Sigmoid colon (tissue), 7 donors: ENCODE data around the gene PADI2. TPM values are rescaled to one million over a fixed set of nuclear protein-coding genes. Genes with fewer than 3 reads are reported as not detected.

Experiments
- DNase-seq: peaks from one replicate; pipeline ENCODE4 v3.0.0-alpha.2; 2019
- H3K27ac ChIP-seq, 4 donors: fragments of 200-600 bp; sonication (generic); one replicate each; pipeline ENCODE4 v1.5.1; 2016 to 2019; ENCODE audit warnings: mild to moderate bottlenecking in 1 of 4
- H3K27me3 ChIP-seq, 3 donors: fragments of 200-600 bp; sonication (generic); one replicate each; pipeline ENCODE4 v1.5.1; 2019; ENCODE audit warnings: mild to moderate bottlenecking in 1 of 3
- H3K36me3 ChIP-seq, 4 donors: fragments of 200-600 bp; sonication (generic); one replicate each; pipeline ENCODE4 v1.5.1; 2016 to 2019
- H3K4me1 ChIP-seq, 4 donors: fragments of 200-600 bp; sonication (generic); one replicate each; pipeline ENCODE4 v1.5.1; 2017 to 2019
- H3K4me3 ChIP-seq, 4 donors: fragments of 200-600 bp; sonication (generic); one replicate each; pipeline ENCODE4 v1.5.1; 2017 to 2019; ENCODE audit warnings: mild to moderate bottlenecking in 2 of 4, moderate library complexity in 1 of 4
- H3K9me3 ChIP-seq, 4 donors: fragments of 200-600 bp in 3 of 4; sonication (generic) in 3 of 4; one replicate each; pipeline versions ENCODE4 v1.5.1 to v1.6.1; 2013 to 2019
- CTCF ChIP-seq, 4 experiments: fragments of 450-650 bp in 3 of 4; fragments of 200-600 bp in 1 of 4; IDR thresholded peaks; one replicate each; pipeline ENCODE4 v1.5.1; 2016 to 2019; ENCODE audit warnings: antibody characterized with exemption in 4 of 4, mild to moderate bottlenecking in 3 of 4, moderate library complexity in 2 of 4
- EP300 ChIP-seq, 4 donors: sonication (generic); formaldehyde crosslinking; IDR thresholded peaks; one replicate each; pipeline ENCODE4 v1.6.1; 2017; ENCODE audit warnings: antibody characterized with exemption in 4 of 4
- POLR2A ChIP-seq, 2 donors: fragments of 450-650 bp; IDR thresholded peaks; one replicate each; pipeline ENCODE4 v1.6.1; 2016; ENCODE audit warnings: antibody characterized with exemption in 2 of 2, mild to moderate bottlenecking in 2 of 2, moderate library complexity in 2 of 2
- POLR2AphosphoS5 ChIP-seq, 4 donors: sonication (generic); formaldehyde crosslinking; IDR thresholded peaks; one replicate each; pipeline ENCODE4 v1.6.1; 2017; ENCODE audit warnings: antibody characterized with exemption in 4 of 4
- WGBS, 2 donors: extraction: QIAGEN DNeasy Blood & Tissue Kit; methylation state at CpG; one replicate each; pipeline ENCODE4 v1.1.7; 2013; 5-methylcytosine and 5-hydroxymethylcytosine counted together
- intact Hi-C: fragments of 100-400 bp; cut with DNase I; formaldehyde crosslinking; loops from one replicate; pipeline ENCODE4 v1.15.1; 2023
- polyA plus RNA-seq, 3 donors: library from polyadenylated mRNA; stranded (reverse); fragments of 200-250 nt; gene quantifications; one replicate each; pipeline ENCODE4 v1.2.3, GENCODE V29; 2013
- total RNA-seq, 4 donors: library from RNA; depleted of rRNA; stranded (reverse); fragments of >200 nt; gene quantifications; one replicate each; pipeline ENCODE4 v1.1.0, GENCODE V29; 2016
- donor health status: healthy with polysubstance abuse.
- donor health status: Bipolar disorder and iron deficiency.
- donor health status: healthy.

PADI2 gene
- total and polyA plus RNA-seq, 7 donors = 0.27 to 169 (median 1.1) TPM

GRCh38 chr1:17078991-17079868 is 40.0 kb downstream of the PADI2 start:
- Histone ChIP-seq H3K9me3 (no peaks in the 10 kb centered on the region), H3K27me3 (no peaks in the 10 kb centered on the region), H3K36me3 (no peaks in the 10 kb centered on the region), H3K27ac (no peak overlapping the region), H3K4me1 (no peaks in the 10 kb centered on the region), H3K4me3 (no peak overlapping the region)
- TF ChIP-seq CTCF (IDR thresholded peaks at IDR 0.05) (no peak), POLR2AphosphoS5 (IDR thresholded peaks at IDR 0.05) (no peak), EP300 (IDR thresholded peaks at IDR 0.05) (no peak), POLR2A (IDR thresholded peaks at IDR 0.05) (no peak)
- intact Hi-C loops = no loop called here
- WGBS, 2 donors = 88 to 90% methylated on average over 16 of the region's 16 CpGs
- DNase-seq = no peak

DNA sequence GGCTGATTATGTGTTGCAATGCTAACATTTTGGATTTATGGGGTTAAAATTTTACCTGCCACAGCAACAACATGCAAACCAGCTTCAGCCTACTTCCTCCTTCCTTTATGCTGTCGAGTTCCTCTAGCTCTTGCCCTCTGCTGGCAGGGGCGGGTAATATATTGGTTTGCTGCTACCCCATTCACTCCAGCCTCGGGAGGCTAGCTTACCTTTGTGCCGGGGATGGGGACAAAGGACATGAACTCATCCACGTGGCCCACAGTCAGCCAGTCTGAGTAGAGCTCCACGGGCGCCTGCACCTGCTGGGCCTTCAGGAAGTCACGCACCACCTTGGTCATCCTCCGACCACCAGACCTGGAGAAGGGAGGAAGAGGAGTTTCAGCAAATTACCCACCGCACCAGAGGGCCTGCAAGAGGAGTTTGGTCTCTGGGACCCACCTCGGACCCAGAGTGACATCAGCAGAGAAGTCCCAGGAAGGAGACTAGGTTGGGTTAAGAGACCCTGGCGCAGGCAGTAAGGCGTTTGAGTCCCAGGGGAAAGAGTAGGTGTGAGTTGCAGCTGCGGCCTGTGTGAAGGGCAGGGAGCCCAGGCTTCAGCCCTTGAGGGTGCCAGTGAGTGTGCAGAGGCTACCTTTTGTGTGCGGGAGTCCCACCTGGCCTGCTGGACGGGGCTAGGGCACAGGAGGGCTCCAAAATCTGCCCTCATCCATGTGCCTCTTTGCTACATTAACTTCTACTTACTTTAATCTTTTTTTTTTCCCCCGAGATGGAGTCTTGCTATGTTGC is 43.6 kb downstream of the PADI2 start:
- Histone ChIP-seq H3K9me3 (no peaks in the 10 kb centered on the region), H3K4me1 (no peaks in the 10 kb centered on the region), H3K27ac (no peak overlapping the region), H3K4me3 (no peak overlapping the region), H3K36me3 (no peaks in the 10 kb centered on the region), H3K27me3 (no peaks in the 10 kb centered on the region)
- WGBS, 2 donors = 76 to 77% methylated on average over 17 of the region's 17 CpGs
- no peak for DNase-seq
- intact Hi-C loops = no loop called here
- TF ChIP-seq EP300 (IDR thresholded peaks at IDR 0.05) = no peak
- TF ChIP-seq POLR2A (IDR thresholded peaks at IDR 0.05) = no peak
- no peak for TF ChIP-seq CTCF (IDR thresholded peaks at IDR 0.05)
- no peak for TF ChIP-seq POLR2AphosphoS5 (IDR thresholded peaks at IDR 0.05)

- TF ChIP-seq EP300 (IDR thresholded peaks at IDR 0.05) (no peak), POLR2A (IDR thresholded peaks at IDR 0.05) (no peak), POLR2AphosphoS5 (IDR thresholded peaks at IDR 0.05) (no peak), CTCF (IDR thresholded peaks at IDR 0.05) (no peak)
- no peak for DNase-seq
- Histone ChIP-seq H3K4me1 (no peaks in the 10 kb centered on the region), H3K27me3 (no peaks in the 10 kb centered on the region), H3K4me3 (no peak overlapping the region), H3K9me3 (no peaks in the 10 kb centered on the region), H3K27ac (no peak overlapping the region), H3K36me3 (no peaks in the 10 kb centered on the region)
- WGBS, 2 donors = 85 to 89% methylated on average over 6 of the region's 6 CpGs
- intact Hi-C loops = no loop called here
These were observed 47.5 kb downstream of the PADI2 start for GRCh38 chr1:17071794-17072193.

DNA sequence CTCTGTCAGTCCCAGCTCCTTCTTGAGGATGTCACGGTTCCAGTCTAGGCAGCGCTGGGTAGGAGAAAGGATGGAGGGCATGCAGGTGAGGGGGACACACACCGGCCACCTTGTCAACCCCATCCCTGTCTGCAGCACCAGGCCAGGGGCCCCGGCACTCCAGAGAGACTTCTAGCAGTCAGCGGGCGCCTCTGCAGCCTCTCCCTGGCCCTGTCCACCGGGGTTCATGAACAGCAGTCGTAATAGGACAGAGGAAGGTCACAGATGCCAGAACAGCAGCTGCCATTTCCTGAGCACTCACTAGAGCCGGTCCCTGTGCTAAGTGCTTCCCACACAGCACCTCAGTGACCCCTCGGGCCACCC is 49.1 kb downstream of the PADI2 start:
- Histone ChIP-seq H3K4me3 (no peak overlapping the region), H3K9me3 (peaks cover 0 to 4% (median 3%) of the 10 kb centered on the region in 4 donors), H3K36me3 (no peaks in the 10 kb centered on the region), H3K4me1 (no peaks in the 10 kb centered on the region), H3K27ac (no peak overlapping the region), H3K27me3 (no peaks in the 10 kb centered on the region)
- intact Hi-C loops = no loop called here
- TF ChIP-seq CTCF (IDR thresholded peaks at IDR 0.05) (no peak), EP300 (IDR thresholded peaks at IDR 0.05) (no peak), POLR2A (IDR thresholded peaks at IDR 0.05) (no peak), POLR2AphosphoS5 (IDR thresholded peaks at IDR 0.05) (no peak)
- 81 to 85% methylated on average over 10 of the region's 10 CpGs for WGBS, 2 donors
- DNase-seq = no peak
